ENCODE data around the gene OAT. TPM values are rescaled to one million over a fixed set of nuclear protein-coding genes. Genes with fewer than 3 reads are reported as not detected.

The OAT gene
- polyA plus RNA-seq, 1 experiment: 112 TPM

GRCh38 chr10:124450783-124451057, 32.0 kb upstream of the OAT start:
- no peak overlapping the region for H3K4me3 ChIP-seq (ENCODE audit: low read depth, low read length)
- H3K36me3 ChIP-seq (ENCODE audit: control insufficient read depth, insufficient read depth, low read length): no peaks in the 10 kb centered on the region
- CTCF ChIA-PET: no interaction called here
- H3K27me3 ChIP-seq (ENCODE audit: control insufficient read depth, insufficient read depth, low read length): peaks cover 58% of the 10 kb centered on the region
- no peak for DNase-seq (ENCODE audit: low read depth)
- TF ChIP-seq CTCF (IDR thresholded peaks at IDR 0.05; ENCODE audit: insufficient read depth, low read depth, low read length): no peak
- POLR2A ChIA-PET: no interaction called here

- CTCF ChIA-PET: no interaction called here
- no peak for TF ChIP-seq CTCF (IDR thresholded peaks at IDR 0.05; ENCODE audit: insufficient read depth, low read depth, low read length)
- Histone ChIP-seq H3K27me3 (ENCODE audit: control insufficient read depth, insufficient read depth, low read length) (peaks cover 55% of the 10 kb centered on the region), H3K4me3 (ENCODE audit: low read depth, low read length) (no peak within 1 kb of the TSS), H3K36me3 (ENCODE audit: control insufficient read depth, insufficient read depth, low read length) (no peaks in the 10 kb centered on the region)
- no peak for DNase-seq (ENCODE audit: low read depth)
- POLR2A ChIA-PET: no interaction called here
Measured at GRCh38 chr10:124450012-124450782, 31.5 kb upstream of the OAT start, which contains the start of gene NKX1-2. Gene NKX1-2 (minus strand): TSS chr10:124450035. CDS start chr10:124449943, 92 bp downstream.

GRCh38 chr10:124449170-124450011, 30.7 kb upstream of the OAT start:
- Histone ChIP-seq H3K27me3 (ENCODE audit: control insufficient read depth, insufficient read depth, low read length) (peaks cover 52% of the 10 kb centered on the region), H3K4me3 (ENCODE audit: low read depth, low read length) (no peak overlapping the region), H3K36me3 (ENCODE audit: control insufficient read depth, insufficient read depth, low read length) (no peaks in the 10 kb centered on the region)
- TF ChIP-seq CTCF (IDR thresholded peaks at IDR 0.05; ENCODE audit: insufficient read depth, low read depth, low read length): no peak
- ChIA-PET POLR2A (no interaction called here), CTCF (interaction anchor here (1.7 kb wide), 1 partner anchor 28 kb away, joined by 3 read pairs; no protein-coding TSS in a partner anchor)
- no peak for DNase-seq (ENCODE audit: low read depth)

- no peak for DNase-seq (ENCODE audit: low read depth)
- H3K4me3 ChIP-seq (ENCODE audit: low read depth, low read length): no peak overlapping the region
- POLR2A ChIA-PET: no interaction called here
- CTCF ChIA-PET: interaction anchor here (1.7 kb wide), 1 partner anchor 27 kb away, joined by 3 read pairs; no protein-coding TSS in a partner anchor
- peaks cover 49% of the 10 kb centered on the region for H3K27me3 ChIP-seq (ENCODE audit: control insufficient read depth, insufficient read depth, low read length)
- H3K36me3 ChIP-seq (ENCODE audit: control insufficient read depth, insufficient read depth, low read length): no peaks in the 10 kb centered on the region
- peak; percentile 8; the same call in 1 of the 2 replicates for TF ChIP-seq CTCF (IDR thresholded peaks at IDR 0.05; ENCODE audit: insufficient read depth, low read depth, low read length)
Measured at GRCh38 chr10:124448696-124449169, 30.0 kb upstream of the OAT start.
